ENCODE results near the gene TLE5. TPM values are rescaled to one million over a fixed set of nuclear protein-coding genes. Genes with fewer than 3 reads are reported as not detected.

The TLE5 gene
- polyA plus RNA-seq, 1 donor from 2014 or later = 153 TPM

DNA sequence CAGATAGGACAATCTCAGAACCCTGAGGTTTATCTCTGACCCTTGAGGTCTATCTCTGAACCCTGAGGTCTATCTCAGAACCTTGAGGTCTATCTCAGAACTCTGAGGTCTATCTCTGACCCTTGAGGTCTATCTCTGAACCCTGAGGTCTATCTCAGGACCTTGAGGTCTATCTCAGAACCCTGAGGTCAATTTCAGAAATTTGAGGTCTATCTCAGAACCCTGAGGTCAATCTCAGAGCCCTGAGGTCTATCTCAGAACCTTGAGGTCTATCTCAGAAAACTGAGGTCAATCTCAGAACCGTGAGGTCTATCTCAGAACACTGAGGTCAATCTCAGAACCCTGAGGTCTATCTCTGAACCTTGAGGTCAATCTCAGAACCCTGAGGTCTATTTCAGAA, 35.5 kb downstream of the TLE5 start:
- Histone ChIP-seq H3K27me3 (ENCODE audit: insufficient read depth, low read depth, low read length) (peaks cover 76% of the 10 kb centered on the region), H3K4me2 (ENCODE audit: low read length) (no peak overlapping the region), H3F3A (ENCODE audit: insufficient read depth, low read length, poor library complexity, severe bottlenecking) (no peaks in the 10 kb centered on the region), H3K36me3 (ENCODE audit: insufficient read depth, low read length) (no peaks in the 10 kb centered on the region), H3K27ac (ENCODE audit: low read length) (no peak overlapping the region), H3K79me2 (replicated peaks; ENCODE audit: insufficient read depth, low read length) (no peaks in the 10 kb centered on the region), H3K9me2 (ENCODE audit: insufficient read depth, low read length) (no peaks in the 10 kb centered on the region), H3K9me3 (ENCODE audit: low read length) (no peaks in the 10 kb centered on the region), H2AFZ (ENCODE audit: low read depth, low read length) (no peak overlapping the region), H3K9ac (ENCODE audit: low read length) (no peak overlapping the region), H3K4me3 (ENCODE audit: low read length) (no peak overlapping the region), H4K20me1 (ENCODE audit: insufficient read depth) (no peaks in the 10 kb centered on the region)
- TF ChIP-seq SMC3 (conservative IDR thresholded peaks at IDR 0.05; ENCODE audit: poor library complexity) = no peak
- TF ChIP-seq, protein P1, sequence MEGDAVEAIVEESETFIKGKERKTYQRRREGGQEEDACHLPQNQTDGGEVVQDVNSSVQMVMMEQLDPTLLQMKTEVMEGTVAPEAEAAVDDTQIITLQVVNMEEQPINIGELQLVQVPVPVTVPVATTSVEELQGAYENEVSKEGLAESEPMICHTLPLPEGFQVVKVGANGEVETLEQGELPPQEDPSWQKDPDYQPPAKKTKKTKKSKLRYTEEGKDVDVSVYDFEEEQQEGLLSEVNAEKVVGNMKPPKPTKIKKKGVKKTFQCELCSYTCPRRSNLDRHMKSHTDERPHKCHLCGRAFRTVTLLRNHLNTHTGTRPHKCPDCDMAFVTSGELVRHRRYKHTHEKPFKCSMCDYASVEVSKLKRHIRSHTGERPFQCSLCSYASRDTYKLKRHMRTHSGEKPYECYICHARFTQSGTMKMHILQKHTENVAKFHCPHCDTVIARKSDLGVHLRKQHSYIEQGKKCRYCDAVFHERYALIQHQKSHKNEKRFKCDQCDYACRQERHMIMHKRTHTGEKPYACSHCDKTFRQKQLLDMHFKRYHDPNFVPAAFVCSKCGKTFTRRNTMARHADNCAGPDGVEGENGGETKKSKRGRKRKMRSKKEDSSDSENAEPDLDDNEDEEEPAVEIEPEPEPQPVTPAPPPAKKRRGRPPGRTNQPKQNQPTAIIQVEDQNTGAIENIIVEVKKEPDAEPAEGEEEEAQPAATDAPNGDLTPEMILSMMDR (IDR thresholded peaks at IDR 0.05; ENCODE audit: poor library complexity, severe bottlenecking) = no peak
- TF ChIP-seq MXI1 (conservative IDR thresholded peaks at IDR 0.05; ENCODE audit: poor library complexity, severe bottlenecking) = no peak
- TF ChIP-seq RAD21 (conservative IDR thresholded peaks at IDR 0.05) = no peak
- TF ChIP-seq TAF1 (IDR thresholded peaks at IDR 0.05; ENCODE audit: low read depth) = no peak
- TF ChIP-seq EZH2 (IDR thresholded peaks at IDR 0.05; ENCODE audit: borderline replicate concordance, insufficient read depth, low read length, poor library complexity, severe bottlenecking) = no peak
- TF ChIP-seq POLR2AphosphoS5 (IDR thresholded peaks at IDR 0.05) = no peak
- TF ChIP-seq EP300 (conservative IDR thresholded peaks at IDR 0.05; ENCODE audit: poor library complexity, severe bottlenecking) = no peak
- TF ChIP-seq, protein P2, sequence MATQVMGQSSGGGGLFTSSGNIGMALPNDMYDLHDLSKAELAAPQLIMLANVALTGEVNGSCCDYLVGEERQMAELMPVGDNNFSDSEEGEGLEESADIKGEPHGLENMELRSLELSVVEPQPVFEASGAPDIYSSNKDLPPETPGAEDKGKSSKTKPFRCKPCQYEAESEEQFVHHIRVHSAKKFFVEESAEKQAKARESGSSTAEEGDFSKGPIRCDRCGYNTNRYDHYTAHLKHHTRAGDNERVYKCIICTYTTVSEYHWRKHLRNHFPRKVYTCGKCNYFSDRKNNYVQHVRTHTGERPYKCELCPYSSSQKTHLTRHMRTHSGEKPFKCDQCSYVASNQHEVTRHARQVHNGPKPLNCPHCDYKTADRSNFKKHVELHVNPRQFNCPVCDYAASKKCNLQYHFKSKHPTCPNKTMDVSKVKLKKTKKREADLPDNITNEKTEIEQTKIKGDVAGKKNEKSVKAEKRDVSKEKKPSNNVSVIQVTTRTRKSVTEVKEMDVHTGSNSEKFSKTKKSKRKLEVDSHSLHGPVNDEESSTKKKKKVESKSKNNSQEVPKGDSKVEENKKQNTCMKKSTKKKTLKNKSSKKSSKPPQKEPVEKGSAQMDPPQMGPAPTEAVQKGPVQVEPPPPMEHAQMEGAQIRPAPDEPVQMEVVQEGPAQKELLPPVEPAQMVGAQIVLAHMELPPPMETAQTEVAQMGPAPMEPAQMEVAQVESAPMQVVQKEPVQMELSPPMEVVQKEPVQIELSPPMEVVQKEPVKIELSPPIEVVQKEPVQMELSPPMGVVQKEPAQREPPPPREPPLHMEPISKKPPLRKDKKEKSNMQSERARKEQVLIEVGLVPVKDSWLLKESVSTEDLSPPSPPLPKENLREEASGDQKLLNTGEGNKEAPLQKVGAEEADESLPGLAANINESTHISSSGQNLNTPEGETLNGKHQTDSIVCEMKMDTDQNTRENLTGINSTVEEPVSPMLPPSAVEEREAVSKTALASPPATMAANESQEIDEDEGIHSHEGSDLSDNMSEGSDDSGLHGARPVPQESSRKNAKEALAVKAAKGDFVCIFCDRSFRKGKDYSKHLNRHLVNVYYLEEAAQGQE (IDR thresholded peaks at IDR 0.05; ENCODE audit: borderline replicate concordance) = no peak

DNA sequence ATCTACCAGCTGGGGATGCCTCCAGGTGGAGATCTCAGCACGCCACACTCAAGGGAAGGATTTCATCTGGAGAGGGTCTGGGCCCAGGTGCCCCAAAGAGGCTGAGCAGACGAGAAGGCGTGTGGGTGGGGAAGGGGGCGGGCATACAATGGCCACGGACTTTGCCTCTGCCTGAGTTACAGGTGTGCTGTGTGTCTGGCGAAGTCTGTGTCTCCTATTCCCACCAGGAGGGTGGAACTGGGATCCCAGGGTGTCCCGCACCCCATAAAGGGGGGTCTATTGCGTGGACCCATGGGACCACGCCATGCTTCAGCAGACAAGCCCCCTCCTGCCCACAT, 36.8 kb downstream of the TLE5 start:
- Histone ChIP-seq H4K20me1 (ENCODE audit: insufficient read depth) (no peaks in the 10 kb centered on the region), H3K9me2 (ENCODE audit: insufficient read depth, low read length) (no peaks in the 10 kb centered on the region), H3F3A (ENCODE audit: insufficient read depth, low read length, poor library complexity, severe bottlenecking) (no peaks in the 10 kb centered on the region), H3K4me2 (ENCODE audit: low read length) (no peak overlapping the region), H3K4me3 (ENCODE audit: low read length) (no peak overlapping the region), H3K36me3 (ENCODE audit: insufficient read depth, low read length) (no peaks in the 10 kb centered on the region), H3K79me2 (replicated peaks; ENCODE audit: insufficient read depth, low read length) (no peaks in the 10 kb centered on the region), H3K27ac (ENCODE audit: low read length) (no peak overlapping the region), H3K9me3 (ENCODE audit: low read length) (no peaks in the 10 kb centered on the region), H2AFZ (ENCODE audit: low read depth, low read length) (no peak overlapping the region), H3K27me3 (ENCODE audit: insufficient read depth, low read depth, low read length) (peaks cover 63% of the 10 kb centered on the region), H3K9ac (ENCODE audit: low read length) (no peak overlapping the region)
- no peak for TF ChIP-seq TAF1 (IDR thresholded peaks at IDR 0.05; ENCODE audit: low read depth)
- TF ChIP-seq, protein P1 (IDR thresholded peaks at IDR 0.05; ENCODE audit: poor library complexity, severe bottlenecking) = no peak
- no peak for TF ChIP-seq EZH2 (IDR thresholded peaks at IDR 0.05; ENCODE audit: borderline replicate concordance, insufficient read depth, low read length, poor library complexity, severe bottlenecking)
- TF ChIP-seq POLR2AphosphoS5 (IDR thresholded peaks at IDR 0.05) = no peak
- TF ChIP-seq SMC3 (conservative IDR thresholded peaks at IDR 0.05; ENCODE audit: poor library complexity) = no peak
- TF ChIP-seq EP300 (conservative IDR thresholded peaks at IDR 0.05; ENCODE audit: poor library complexity, severe bottlenecking) = no peak
- TF ChIP-seq, protein P2 (IDR thresholded peaks at IDR 0.05; ENCODE audit: borderline replicate concordance) = no peak
- TF ChIP-seq MXI1 (conservative IDR thresholded peaks at IDR 0.05; ENCODE audit: poor library complexity, severe bottlenecking) = no peak
- no peak for TF ChIP-seq RAD21 (conservative IDR thresholded peaks at IDR 0.05)
